Measurements from ENCODE around the gene AMN. TPM values are rescaled to one million over a fixed set of nuclear protein-coding genes. Genes with fewer than 3 reads are reported as not detected.

Gene AMN
- polyA plus RNA-seq, 4 donors = 71.0 to 467 (median 402) TPM

- H3K4me3 ChIP-seq (ENCODE audit: low read depth in 1 of 3, low read length in 3 of 3) = no peak overlapping the region
- FAIRE-seq = no peak
- 94 to 95% (median 94%) methylated on average over 33 of the region's 33 CpGs for WGBS, 3 donors
- H3K9me3 ChIP-seq (ENCODE audit: control insufficient read depth in 2 of 2, insufficient read depth in 1 of 2, low read depth in 1 of 2, low read length in 1 of 2) = no peaks in the 10 kb centered on the region
- DNase-seq = no peak
- no peaks in the 10 kb centered on the region for H3K4me1 ChIP-seq (ENCODE audit: control insufficient read depth in 3 of 3, insufficient read depth in 2 of 3, low read depth in 1 of 3, low read length in 2 of 3)
- peaks cover 5 to 80% (median 12%) of the 10 kb centered on the region in 3 donors for H3K36me3 ChIP-seq (ENCODE audit: control insufficient read depth in 3 of 3, insufficient read depth in 2 of 3, low read depth in 1 of 3, low read length in 3 of 3)
- H3K27me3 ChIP-seq (ENCODE audit: control insufficient read depth in 3 of 3, insufficient read depth in 3 of 3, low read length in 3 of 3) = no peaks in the 10 kb centered on the region
- H3K27ac ChIP-seq (ENCODE audit: low read depth in 1 of 3, low read length in 2 of 3) = no peak overlapping the region
Measured at GRCh38 chr14:102907303-102907844, 15.1 kb upstream of the AMN start.

GRCh38 chr14:102907980-102908730 is 14.3 kb upstream of the AMN start:
- WGBS, 3 donors = 96 to 97% (median 96%) methylated on average over 23 of the region's 23 CpGs
- Histone ChIP-seq H3K4me1 (ENCODE audit: control insufficient read depth in 3 of 3, insufficient read depth in 2 of 3, low read depth in 1 of 3, low read length in 2 of 3) (no peaks in the 10 kb centered on the region), H3K27ac (ENCODE audit: low read depth in 1 of 3, low read length in 2 of 3) (no peak overlapping the region), H3K36me3 (ENCODE audit: control insufficient read depth in 3 of 3, insufficient read depth in 2 of 3, low read depth in 1 of 3, low read length in 3 of 3) (peaks cover 5 to 75% (median 12%) of the 10 kb centered on the region in 3 donors), H3K4me3 (ENCODE audit: low read depth in 1 of 3, low read length in 3 of 3) (no peak overlapping the region), H3K9me3 (ENCODE audit: control insufficient read depth in 2 of 2, insufficient read depth in 1 of 2, low read depth in 1 of 2, low read length in 1 of 2) (no peaks in the 10 kb centered on the region), H3K27me3 (ENCODE audit: control insufficient read depth in 3 of 3, insufficient read depth in 3 of 3, low read length in 3 of 3) (no peaks in the 10 kb centered on the region)
- DNase-seq (no peak), FAIRE-seq (no peak)

GRCh38 chr14:102908766-102909455 is 13.6 kb upstream of the AMN start:
- Histone ChIP-seq H3K9me3 (ENCODE audit: control insufficient read depth in 2 of 2, insufficient read depth in 1 of 2, low read depth in 1 of 2, low read length in 1 of 2) (no peaks in the 10 kb centered on the region), H3K4me3 (ENCODE audit: low read depth in 1 of 3, low read length in 3 of 3) (no peak overlapping the region), H3K27ac (ENCODE audit: low read depth in 1 of 3, low read length in 2 of 3) (no peak overlapping the region), H3K36me3 (ENCODE audit: control insufficient read depth in 3 of 3, insufficient read depth in 2 of 3, low read depth in 1 of 3, low read length in 3 of 3) (peaks cover 5 to 72% (median 6%) of the 10 kb centered on the region in 3 donors), H3K4me1 (ENCODE audit: control insufficient read depth in 3 of 3, insufficient read depth in 2 of 3, low read depth in 1 of 3, low read length in 2 of 3) (no peaks in the 10 kb centered on the region), H3K27me3 (ENCODE audit: control insufficient read depth in 3 of 3, insufficient read depth in 3 of 3, low read length in 3 of 3) (no peaks in the 10 kb centered on the region)
- DNase-seq (no peak), FAIRE-seq (no peak)
- whole genome bisulfite sequencing, 3 donors = 94% methylated on average over 28 to 29 of the region's 29 CpGs

GRCh38 chr14:102909462-102909861 is 13.0 kb upstream of the AMN start:
- no peaks in the 10 kb centered on the region for H3K9me3 ChIP-seq (ENCODE audit: control insufficient read depth in 2 of 2, insufficient read depth in 1 of 2, low read depth in 1 of 2, low read length in 1 of 2)
- DNase-seq (no peak), FAIRE-seq (no peak)
- peaks cover 3 to 71% (median 5%) of the 10 kb centered on the region in 3 donors for H3K36me3 ChIP-seq (ENCODE audit: control insufficient read depth in 3 of 3, insufficient read depth in 2 of 3, low read depth in 1 of 3, low read length in 3 of 3)
- H3K27me3 ChIP-seq (ENCODE audit: control insufficient read depth in 3 of 3, insufficient read depth in 3 of 3, low read length in 3 of 3) = no peaks in the 10 kb centered on the region
- no peak overlapping the region for H3K4me3 ChIP-seq (ENCODE audit: low read depth in 1 of 3, low read length in 3 of 3)
- 83 to 90% (median 85%) methylated on average over 8 to 10 of the region's 10 CpGs for WGBS, 3 donors
- H3K4me1 ChIP-seq (ENCODE audit: control insufficient read depth in 3 of 3, insufficient read depth in 2 of 3, low read depth in 1 of 3, low read length in 2 of 3) = no peaks in the 10 kb centered on the region
- H3K27ac ChIP-seq (ENCODE audit: low read depth in 1 of 3, low read length in 2 of 3) = no peak overlapping the region

GRCh38 chr14:102909911-102910310 is 12.6 kb upstream of the AMN start:
- DNase-seq (no peak), FAIRE-seq (no peak)
- 79 to 84% (median 82%) methylated on average over 9 to 10 of the region's 10 CpGs for WGBS, 3 donors
- Histone ChIP-seq H3K36me3 (ENCODE audit: control insufficient read depth in 3 of 3, insufficient read depth in 2 of 3, low read depth in 1 of 3, low read length in 3 of 3) (peaks cover 3 to 75% (median 5%) of the 10 kb centered on the region in 3 donors), H3K4me3 (ENCODE audit: low read depth in 1 of 3, low read length in 3 of 3) (no peak overlapping the region), H3K27ac (ENCODE audit: low read depth in 1 of 3, low read length in 2 of 3) (no peak overlapping the region), H3K9me3 (ENCODE audit: control insufficient read depth in 2 of 2, insufficient read depth in 1 of 2, low read depth in 1 of 2, low read length in 1 of 2) (no peaks in the 10 kb centered on the region), H3K4me1 (ENCODE audit: control insufficient read depth in 3 of 3, insufficient read depth in 2 of 3, low read depth in 1 of 3, low read length in 2 of 3) (no peaks in the 10 kb centered on the region), H3K27me3 (ENCODE audit: control insufficient read depth in 3 of 3, insufficient read depth in 3 of 3, low read length in 3 of 3) (no peaks in the 10 kb centered on the region)

GRCh38 chr14:102910442-102910841 is 12.0 kb upstream of the AMN start:
- Histone ChIP-seq H3K27ac (ENCODE audit: low read depth in 1 of 3, low read length in 2 of 3) (no peak overlapping the region), H3K9me3 (ENCODE audit: control insufficient read depth in 2 of 2, insufficient read depth in 1 of 2, low read depth in 1 of 2, low read length in 1 of 2) (no peaks in the 10 kb centered on the region), H3K4me1 (ENCODE audit: control insufficient read depth in 3 of 3, insufficient read depth in 2 of 3, low read depth in 1 of 3, low read length in 2 of 3) (no peaks in the 10 kb centered on the region), H3K36me3 (ENCODE audit: control insufficient read depth in 3 of 3, insufficient read depth in 2 of 3, low read depth in 1 of 3, low read length in 3 of 3) (peaks cover 2 to 75% (median 3%) of the 10 kb centered on the region in 3 donors), H3K4me3 (ENCODE audit: low read depth in 1 of 3, low read length in 3 of 3) (no peak overlapping the region), H3K27me3 (ENCODE audit: control insufficient read depth in 3 of 3, insufficient read depth in 3 of 3, low read length in 3 of 3) (no peaks in the 10 kb centered on the region)
- no peak for DNase-seq
- no peak for FAIRE-seq
- WGBS, 3 donors = 90 to 91% (median 90%) methylated on average over 21 of the region's 21 CpGs

- Histone ChIP-seq H3K4me1 (ENCODE audit: control insufficient read depth in 3 of 3, insufficient read depth in 2 of 3, low read depth in 1 of 3, low read length in 2 of 3) (no peaks in the 10 kb centered on the region), H3K27ac (ENCODE audit: low read depth in 1 of 3, low read length in 2 of 3) (no peak overlapping the region), H3K27me3 (ENCODE audit: control insufficient read depth in 3 of 3, insufficient read depth in 3 of 3, low read length in 3 of 3) (no peaks in the 10 kb centered on the region), H3K4me3 (ENCODE audit: low read depth in 1 of 3, low read length in 3 of 3) (no peak overlapping the region), H3K36me3 (ENCODE audit: control insufficient read depth in 3 of 3, insufficient read depth in 2 of 3, low read depth in 1 of 3, low read length in 3 of 3) (peaks cover 0 to 72% (median 0%) of the 10 kb centered on the region in 3 donors), H3K9me3 (ENCODE audit: control insufficient read depth in 2 of 2, insufficient read depth in 1 of 2, low read depth in 1 of 2, low read length in 1 of 2) (no peaks in the 10 kb centered on the region)
- 82 to 85% (median 84%) methylated on average over 19 of the region's 19 CpGs for WGBS, 3 donors
- DNase-seq (no peak), FAIRE-seq (no peak)
Measured at GRCh38 chr14:102911541-102911951, 10.9 kb upstream of the AMN start.

GRCh38 chr14:102911991-102912761 is 10.3 kb upstream of the AMN start:
- FAIRE-seq (no peak), DNase-seq (no peak)
- no peaks in the 10 kb centered on the region for H3K9me3 ChIP-seq (ENCODE audit: control insufficient read depth in 2 of 2, insufficient read depth in 1 of 2, low read depth in 1 of 2, low read length in 1 of 2)
- no peak overlapping the region for H3K27ac ChIP-seq (ENCODE audit: low read depth in 1 of 3, low read length in 2 of 3)
- H3K27me3 ChIP-seq (ENCODE audit: control insufficient read depth in 3 of 3, insufficient read depth in 3 of 3, low read length in 3 of 3) = no peaks in the 10 kb centered on the region
- 92 to 95% (median 92%) methylated on average over 19 to 21 of the region's 21 CpGs for whole genome bisulfite sequencing, 3 donors
- H3K4me3 ChIP-seq (ENCODE audit: low read depth in 1 of 3, low read length in 3 of 3) = no peak overlapping the region
- peaks cover 0 to 69% (median 0%) of the 10 kb centered on the region in 3 donors for H3K36me3 ChIP-seq (ENCODE audit: control insufficient read depth in 3 of 3, insufficient read depth in 2 of 3, low read depth in 1 of 3, low read length in 3 of 3)
- H3K4me1 ChIP-seq (ENCODE audit: control insufficient read depth in 3 of 3, insufficient read depth in 2 of 3, low read depth in 1 of 3, low read length in 2 of 3) = no peaks in the 10 kb centered on the region
